MCF 10A (cell line): Measurements from ENCODE around the gene PAK6. TPM values are rescaled to one million over a fixed set of nuclear protein-coding genes. Genes with fewer than 3 reads are reported as not detected.

ENCODE experiments used
- BruUV-seq: library from RNA; stranded (reverse); fragments of 400-500 nt; replicated peaks from 2 replicates; lab custom pipeline; 2021; lab: Mats Ljungman, UMichigan
- CTCF ChIA-PET: fragments of 300-600 bp; sonication (Branson Sonifier 250); formaldehyde crosslinking; extraction: SDS; loops from one replicate; lab custom pipeline; 2021; ENCODE audit warnings: antibody characterized with exemption, inconsistent platforms; lab: Yijun Ruan, JAX
- POLR2A ChIA-PET: fragments of 300-600, 350-650 bp; sonication (Branson Sonifier 250); formaldehyde crosslinking; extraction: SDS; loops from one replicate; lab custom pipeline; 2020; ENCODE audit warnings: antibody characterized with exemption, inconsistent platforms; lab: Yijun Ruan, JAX
- DNase-seq: peaks from one replicate; pipeline ENCODE4 v3.0.0-alpha.2; 2018; ENCODE audit not compliant: unreplicated experiment
- H3K27ac Mint-ChIP-seq: one replicate; pipeline ENCODE4 v1.8.0; 2022; ENCODE audit warnings: mild to moderate bottlenecking, low read depth, mixed read lengths; ENCODE audit not compliant: unreplicated experiment
- H3K27me3 Mint-ChIP-seq: one replicate; pipeline ENCODE4 v1.8.0; 2022; ENCODE audit warnings: mixed read lengths; ENCODE audit not compliant: insufficient read depth, unreplicated experiment
- H3K36me3 Mint-ChIP-seq: one replicate; pipeline ENCODE4 v1.8.0; 2022; ENCODE audit warnings: mild to moderate bottlenecking, moderate library complexity, mixed read lengths; ENCODE audit not compliant: insufficient read depth, unreplicated experiment
- H3K4me1 Mint-ChIP-seq: one replicate; pipeline ENCODE4 v1.8.0; 2022; ENCODE audit warnings: mixed read lengths; ENCODE audit not compliant: insufficient read depth, unreplicated experiment
- H3K4me3 Mint-ChIP-seq: one replicate; pipeline ENCODE4 v1.8.0; 2022; ENCODE audit warnings: mild to moderate bottlenecking, moderate library complexity, mixed read lengths; ENCODE audit not compliant: unreplicated experiment
- H3K9me3 Mint-ChIP-seq: one replicate; pipeline ENCODE4 v1.8.0; 2022; ENCODE audit warnings: mixed read lengths; ENCODE audit not compliant: unreplicated experiment
- intact Hi-C: fragments of 100-400 bp; cut with micrococcal nuclease; formaldehyde crosslinking; loops from 2 replicates; pipeline ENCODE4 v1.14.1; 2022
- total RNA-seq: library from RNA; stranded (reverse); gene quantifications from 2 replicates; pipeline ENCODE4 v1.2.3, GENCODE V29; 2022
- TF ChIP-seq, protein P1 (sequence below): fragments of 200-600 bp; IDR thresholded peaks from one replicate; pipeline ENCODE4 v1.8.0; 2022; ENCODE audit warnings: antibody characterized with exemption, mild to moderate bottlenecking; ENCODE audit not compliant: unreplicated experiment

Gene PAK6
- total RNA-seq, 1 experiment from 2014 or later = 9.3 TPM

DNA sequence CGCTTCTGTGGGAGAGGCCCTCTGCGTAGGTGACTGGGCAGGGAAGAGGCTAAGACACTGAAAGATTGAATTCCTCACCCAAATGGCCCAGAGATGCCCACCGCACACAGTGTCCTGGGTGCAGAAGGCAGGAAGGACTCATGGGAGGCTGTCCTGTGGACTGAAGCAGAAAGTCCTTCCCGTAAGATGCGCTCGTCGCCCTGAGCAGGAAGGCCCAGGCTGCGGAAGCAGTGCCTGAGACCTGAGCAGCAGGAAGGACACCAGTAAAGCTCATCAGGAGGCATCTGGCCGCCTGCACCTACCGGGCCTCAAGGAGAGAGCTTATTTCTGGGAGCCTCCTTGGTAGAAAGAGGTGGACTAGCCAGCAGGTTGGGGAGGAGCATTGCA, 3.3 kb downstream of the PAK6 start:
- no peak overlapping the region for H3K4me3 Mint-ChIP-seq
- TF ChIP-seq, protein P1, sequence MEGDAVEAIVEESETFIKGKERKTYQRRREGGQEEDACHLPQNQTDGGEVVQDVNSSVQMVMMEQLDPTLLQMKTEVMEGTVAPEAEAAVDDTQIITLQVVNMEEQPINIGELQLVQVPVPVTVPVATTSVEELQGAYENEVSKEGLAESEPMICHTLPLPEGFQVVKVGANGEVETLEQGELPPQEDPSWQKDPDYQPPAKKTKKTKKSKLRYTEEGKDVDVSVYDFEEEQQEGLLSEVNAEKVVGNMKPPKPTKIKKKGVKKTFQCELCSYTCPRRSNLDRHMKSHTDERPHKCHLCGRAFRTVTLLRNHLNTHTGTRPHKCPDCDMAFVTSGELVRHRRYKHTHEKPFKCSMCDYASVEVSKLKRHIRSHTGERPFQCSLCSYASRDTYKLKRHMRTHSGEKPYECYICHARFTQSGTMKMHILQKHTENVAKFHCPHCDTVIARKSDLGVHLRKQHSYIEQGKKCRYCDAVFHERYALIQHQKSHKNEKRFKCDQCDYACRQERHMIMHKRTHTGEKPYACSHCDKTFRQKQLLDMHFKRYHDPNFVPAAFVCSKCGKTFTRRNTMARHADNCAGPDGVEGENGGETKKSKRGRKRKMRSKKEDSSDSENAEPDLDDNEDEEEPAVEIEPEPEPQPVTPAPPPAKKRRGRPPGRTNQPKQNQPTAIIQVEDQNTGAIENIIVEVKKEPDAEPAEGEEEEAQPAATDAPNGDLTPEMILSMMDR = no peak
- no peaks in the 10 kb centered on the region for H3K27me3 Mint-ChIP-seq
- H3K27ac Mint-ChIP-seq = no peak overlapping the region
- H3K36me3 Mint-ChIP-seq = peaks cover 20% of the 10 kb centered on the region
- peaks cover 37% of the 10 kb centered on the region for H3K4me1 Mint-ChIP-seq
- ChIA-PET POLR2A (interaction anchor here (1.3 to 2.7 kb wide), 2 partner anchors 10 to 14 kb away, joined by 5 to 7 read pairs; no protein-coding TSS in a partner anchor), CTCF (interaction anchor here (0.7 to 8.8 kb wide), 11 partner anchors 9 to 197 kb away, joined by 3 to 127 read pairs (median 3); no protein-coding TSS in a partner anchor)
- intact Hi-C loops = no loop called here
- DNase-seq = no peak
- no TSS peak for BruUV-seq
- H3K9me3 Mint-ChIP-seq = no peaks in the 10 kb centered on the region

DNA sequence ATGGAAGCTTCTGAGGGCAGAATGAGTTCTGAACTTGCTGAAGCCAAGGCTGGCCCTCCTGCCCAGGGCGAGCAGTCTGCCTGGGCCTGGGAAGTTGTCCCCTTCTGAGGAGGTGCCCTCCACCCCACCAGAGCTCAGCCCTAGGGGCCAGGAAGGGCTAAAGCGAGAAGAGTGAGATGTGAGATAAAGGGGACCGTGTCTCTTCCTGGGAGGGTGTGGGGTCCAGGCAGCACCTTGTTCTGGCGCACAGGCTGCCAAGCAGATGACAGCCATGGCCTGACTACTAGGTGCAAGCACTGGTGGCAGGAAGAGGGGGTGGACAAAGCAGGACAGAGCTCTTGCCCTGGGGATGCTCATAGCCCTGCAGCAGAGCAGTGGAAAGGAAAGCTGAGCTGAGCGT, 3.7 kb downstream of the PAK6 start:
- Mint-ChIP-seq H3K4me1 (peaks cover 37% of the 10 kb centered on the region), H3K27me3 (no peaks in the 10 kb centered on the region), H3K27ac (no peak overlapping the region), H3K9me3 (no peaks in the 10 kb centered on the region), H3K4me3 (no peak overlapping the region), H3K36me3 (peaks cover 20% of the 10 kb centered on the region)
- intact Hi-C loops = no loop called here
- BruUV-seq = no TSS peak
- TF ChIP-seq, protein P1 = no peak
- no peak for DNase-seq
- ChIA-PET POLR2A (interaction anchor here (1.3 to 2.7 kb wide), 2 partner anchors 10 to 14 kb away, joined by 5 to 7 read pairs; no protein-coding TSS in a partner anchor), CTCF (interaction anchor here (0.6 to 8.8 kb wide), 12 partner anchors 10 to 395 kb away, joined by 3 to 127 read pairs (median 3); no protein-coding TSS in a partner anchor)

DNA sequence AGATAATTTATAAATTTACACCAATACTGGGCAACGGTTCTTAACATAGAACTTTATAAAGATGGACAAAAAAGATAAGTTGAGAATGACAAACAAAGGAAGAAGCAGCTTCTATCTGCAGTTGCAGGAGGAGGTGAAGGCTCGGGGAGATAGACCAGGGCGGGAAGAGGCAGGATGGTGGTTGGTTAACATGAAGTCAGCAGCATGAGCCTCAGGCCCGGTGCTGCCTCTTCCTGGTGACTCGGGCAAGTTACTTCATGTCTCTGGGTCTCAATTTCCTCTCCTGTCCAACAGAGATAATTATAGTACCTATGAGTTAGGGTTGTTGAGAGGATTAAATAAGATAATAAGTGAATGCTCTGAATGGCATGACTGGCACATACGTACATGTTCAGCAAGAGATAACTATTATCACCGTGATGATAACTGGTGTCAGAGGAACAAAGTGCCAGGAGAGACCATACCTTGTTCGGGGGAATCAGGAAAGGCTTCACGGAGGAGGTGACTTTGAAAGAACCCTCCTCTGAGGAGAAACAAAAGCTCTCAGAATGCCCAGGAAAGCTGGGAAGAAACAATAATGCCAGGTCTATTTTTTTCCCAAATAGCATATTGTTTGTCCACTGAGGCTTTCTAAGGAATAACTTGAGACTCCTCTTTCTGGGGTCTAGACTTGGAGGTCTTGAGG, 4.4 kb downstream of the PAK6 start:
- no peak overlapping the region for H3K4me3 Mint-ChIP-seq
- intact Hi-C loops = no loop called here
- ChIA-PET CTCF (interaction anchor here (0.6 to 8.8 kb wide), 11 partner anchors 11 to 394 kb away, joined by 3 to 127 read pairs (median 5); no protein-coding TSS in a partner anchor), POLR2A (interaction anchor here (0.7 to 1.0 kb wide), 2 partner anchors 23 to 347 kb away, joined by 3 read pairs; no protein-coding TSS in a partner anchor)
- peaks cover 32% of the 10 kb centered on the region for H3K4me1 Mint-ChIP-seq
- H3K27ac Mint-ChIP-seq = no peak overlapping the region
- BruUV-seq = no TSS peak
- TF ChIP-seq, protein P1 = no peak
- DNase-seq = peak; percentile 52
- peaks cover 20% of the 10 kb centered on the region for H3K36me3 Mint-ChIP-seq
- H3K9me3 Mint-ChIP-seq = no peaks in the 10 kb centered on the region
- H3K27me3 Mint-ChIP-seq = no peaks in the 10 kb centered on the region

DNA sequence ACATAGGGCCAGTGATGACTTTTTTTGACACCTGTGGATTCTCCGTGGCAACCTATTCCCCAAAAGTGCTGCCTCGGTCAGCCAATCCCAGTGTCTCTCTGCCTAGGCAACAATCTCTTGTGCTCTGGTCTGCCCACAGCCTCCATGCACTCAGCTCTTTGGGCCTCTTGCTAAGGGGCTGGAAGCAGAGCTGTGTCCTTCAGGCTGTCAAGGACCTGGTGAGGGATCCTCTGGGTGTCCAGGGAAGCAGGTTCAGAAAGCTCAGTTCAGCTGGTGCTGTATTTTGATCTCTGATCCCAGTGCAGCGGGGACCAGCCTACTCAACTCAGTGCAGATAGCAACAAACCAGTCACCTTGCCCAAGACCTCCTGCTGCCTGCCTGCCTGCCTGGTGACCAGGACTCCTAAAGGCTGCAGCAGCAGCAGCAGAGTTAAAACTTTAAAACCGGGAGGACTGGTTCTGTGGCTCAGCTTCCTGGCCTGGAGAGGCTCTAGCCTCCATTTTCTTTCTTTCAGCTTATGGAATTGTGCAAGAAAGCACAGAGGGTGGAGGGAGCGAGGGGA, 6.2 kb downstream of the PAK6 start:
- CTCF ChIA-PET = interaction anchor here (1.0 to 8.8 kb wide), 4 partner anchors 13 to 140 kb away, joined by 3 to 127 read pairs (median 38); no protein-coding TSS in a partner anchor
- peaks cover 28% of the 10 kb centered on the region for H3K4me1 Mint-ChIP-seq
- TF ChIP-seq, protein P1 = no peak
- intact Hi-C loops = no loop called here
- H3K36me3 Mint-ChIP-seq = peaks cover 20% of the 10 kb centered on the region
- no peak overlapping the region for H3K4me3 Mint-ChIP-seq
- POLR2A ChIA-PET = interaction anchor here (0.6 to 1.1 kb wide), 2 partner anchors 11 to 91 kb away, joined by 3 to 7 read pairs; no protein-coding TSS in a partner anchor
- no peak for DNase-seq
- no peak overlapping the region for H3K27ac Mint-ChIP-seq
- no peaks in the 10 kb centered on the region for H3K27me3 Mint-ChIP-seq
- H3K9me3 Mint-ChIP-seq = no peaks in the 10 kb centered on the region
- BruUV-seq = no TSS peak
